OCI-LY7 (cell line): Measurements from ENCODE around the gene C12orf56. TPM values are rescaled to one million over a fixed set of nuclear protein-coding genes. Genes with fewer than 3 reads are reported as not detected.

Experiments used
- BruUV-seq: library from RNA; stranded (reverse); fragments of 400-500 nt; replicated peaks from 2 replicates; lab custom pipeline; 2021; lab: Mats Ljungman, UMichigan
- CTCF ChIA-PET: fragments of 300-600 bp; sonication (Branson Sonifier 250); formaldehyde crosslinking; loops from one replicate; lab custom pipeline; 2022; ENCODE audit warnings: antibody characterized with exemption; ENCODE audit not compliant: unreplicated experiment; lab: Charles Lee
- POLR2A ChIA-PET: fragments of 300-600 bp; sonication (Branson Sonifier 250); formaldehyde crosslinking; loops from one replicate; lab custom pipeline; 2022; ENCODE audit warnings: antibody characterized with exemption; lab: Charles Lee
- DNase-seq: peaks from one replicate; pipeline ENCODE4 v3.0.0-alpha.2; 2015; ENCODE audit warnings: low spot score
- H2AFZ ChIP-seq: fragments of 200-600 bp; sonication (generic), shearing (Covaris generic); 2 replicates; pipeline ENCODE4 v1.6.1; 2014; ENCODE audit warnings: mild to moderate bottlenecking, antibody characterized with exemption, low read length, moderate library complexity
- H3K27ac ChIP-seq: fragments of 200-600 bp; sonication (generic); 2 replicates; pipeline ENCODE4 v1.5.1; 2014; ENCODE audit warnings: mixed run types, low read depth, mild to moderate bottlenecking, moderate library complexity, low read length, inconsistent platforms; ENCODE audit not compliant: poor library complexity, severe bottlenecking
- H3K36me3 ChIP-seq: fragments of 200-600 bp; sonication (generic); 2 replicates; pipeline ENCODE4 v1.6.1; 2014; ENCODE audit warnings: mild to moderate bottlenecking, antibody characterized with exemption, low read length, moderate library complexity, mixed read lengths; ENCODE audit not compliant: insufficient read depth
- H3K4me1 ChIP-seq: fragments of 200-600 bp; sonication (generic); 2 replicates; pipeline ENCODE4 v1.5.1; 2014; ENCODE audit warnings: mild to moderate bottlenecking, low read length; ENCODE audit not compliant: insufficient read depth, poor library complexity, severe bottlenecking
- H3K4me2 ChIP-seq: fragments of 200-600 bp; sonication (generic); 2 replicates; pipeline ENCODE4 v1.6.1; 2014; ENCODE audit warnings: mild to moderate bottlenecking, low read length
- H3K4me3 ChIP-seq: fragments of 200-600 bp; sonication (generic); 2 replicates; pipeline ENCODE4 v1.5.1; 2014; ENCODE audit warnings: mild to moderate bottlenecking, low read depth, low read length; ENCODE audit not compliant: poor library complexity, severe bottlenecking
- H3K79me2 ChIP-seq: fragments of 200-600 bp; sonication (generic); 2 replicates; pipeline ENCODE4 v1.6.1; 2016; ENCODE audit warnings: low read depth, mild to moderate bottlenecking, low read length, moderate library complexity, mixed read lengths; ENCODE audit not compliant: insufficient read depth
- H3K9me2 ChIP-seq: fragments of 200-600 bp; sonication (generic); 2 replicates; pipeline ENCODE4 v1.6.1; 2016; ENCODE audit warnings: mild to moderate bottlenecking, low read length, mixed read lengths; ENCODE audit not compliant: insufficient read depth
- H3K9me3 ChIP-seq: fragments of 200-600 bp; sonication (generic); 2 replicates; pipeline ENCODE4 v1.6.1; 2014; ENCODE audit warnings: mild to moderate bottlenecking, mixed run types, low read length, mixed read lengths
- H4K20me1 ChIP-seq: fragments of 200-600 bp; sonication (generic); 2 replicates; pipeline ENCODE4 v1.6.1; 2014; ENCODE audit warnings: mild to moderate bottlenecking, antibody characterized with exemption, low read length, moderate library complexity, mixed read lengths; ENCODE audit not compliant: insufficient read depth
- CTCF ChIP-seq: fragments of 200-600 bp; sonication (generic); conservative IDR thresholded peaks from 2 replicates; pipeline ENCODE4 v1.5.1; 2014; ENCODE audit warnings: mild to moderate bottlenecking, antibody characterized with exemption, low read length, moderate library complexity, mixed read lengths
- EZH2phosphoT487 ChIP-seq: fragments of 200-600 bp; sonication (generic); IDR thresholded peaks from 2 replicates; pipeline ENCODE4 v1.6.1; 2018; ENCODE audit warnings: low read depth, borderline replicate concordance, mild to moderate bottlenecking, mixed run types, antibody characterized with exemption, low read length, moderate library complexity, mixed read lengths
- intact Hi-C: fragments of 100-400 bp; cut with micrococcal nuclease; formaldehyde crosslinking; loops from one replicate; pipeline ENCODE4 v1.10.0; 2022; ENCODE audit not compliant: unreplicated experiment
- total RNA-seq, 2 experiments: library from RNA; depleted of rRNA in 1 of 2; stranded (reverse); fragments of >200 nt in 1 of 2; shearing (Covaris generic) in 1 of 2; gene quantifications; 2 replicates each; pipeline ENCODE4 v1.2.3, GENCODE V29; 2014 to 2022

C12orf56 gene
- total RNA-seq, 2 experiments from 2014 or later, result not detected

- no peaks in the 10 kb centered on the region for H4K20me1 ChIP-seq
These were observed 41.2 kb upstream of the C12orf56 start for GRCh38 chr12:64431791-64432190.

GRCh38 chr12:64430886-64431285, 40.3 kb upstream of the C12orf56 start:
- Histone ChIP-seq H3K4me1 (no peaks in the 10 kb centered on the region), H4K20me1 (no peaks in the 10 kb centered on the region), H3K9me2 (no peaks in the 10 kb centered on the region), H3K79me2 (no peaks in the 10 kb centered on the region), H3K9me3 (no peaks in the 10 kb centered on the region), H3K36me3 (peaks cover 100% of the 10 kb centered on the region), H3K27ac (no peak overlapping the region), H3K4me3 (no peak overlapping the region), H3K4me2 (no peak overlapping the region), H2AFZ (no peak overlapping the region)
- TF ChIP-seq EZH2phosphoT487, result no peak
- no peak for TF ChIP-seq CTCF
- DNase-seq, result no peak
- POLR2A ChIA-PET, result no interaction called here
- CTCF ChIA-PET, result no interaction called here
- BruUV-seq, result no TSS peak
- intact Hi-C loops, result loop anchor here (2.0 kb wide), 1 partner anchor 18 kb away; no protein-coding TSS in a partner anchor

More at GRCh38 chr12:64431791-64432190, 41.2 kb upstream of the C12orf56 start:
- no peak overlapping the region for H3K4me2 ChIP-seq
- ChIA-PET POLR2A (interaction anchor here (1.1 kb wide), 1 partner anchor 8 kb away, joined by 3 read pairs; no protein-coding TSS in a partner anchor), CTCF (no interaction called here)
- H3K36me3 ChIP-seq, result peaks cover 100% of the 10 kb centered on the region
- intact Hi-C loops, result loop anchor here (2.0 kb wide), 1 partner anchor 19 kb away; no protein-coding TSS in a partner anchor
- no peak overlapping the region for H2AFZ ChIP-seq
- no peaks in the 10 kb centered on the region for H3K4me1 ChIP-seq
- no peaks in the 10 kb centered on the region for H3K9me3 ChIP-seq
- BruUV-seq, result no TSS peak
- H3K4me3 ChIP-seq, result no peak overlapping the region
- DNase-seq, result no peak
- H3K27ac ChIP-seq, result no peak overlapping the region
- H3K9me2 ChIP-seq, result no peaks in the 10 kb centered on the region
- TF ChIP-seq CTCF, result no peak
- TF ChIP-seq EZH2phosphoT487, result no peak
- H3K79me2 ChIP-seq, result no peaks in the 10 kb centered on the region

- H2AFZ ChIP-seq, result no peak overlapping the region
- TF ChIP-seq EZH2phosphoT487, result no peak
- no peaks in the 10 kb centered on the region for H3K4me1 ChIP-seq
- no TSS peak for BruUV-seq
- intact Hi-C loops, result loop anchor here (5.0 kb wide), 1 partner anchor 63 kb away; no protein-coding TSS in a partner anchor
- POLR2A ChIA-PET, result interaction anchor here (0.9 kb wide), 1 partner anchor 11 kb away, joined by 9 read pairs; no protein-coding TSS in a partner anchor
- no peaks in the 10 kb centered on the region for H4K20me1 ChIP-seq
- no peaks in the 10 kb centered on the region for H3K9me3 ChIP-seq
- CTCF ChIA-PET, result no interaction called here
- no peaks in the 10 kb centered on the region for H3K79me2 ChIP-seq
- no peak overlapping the region for H3K27ac ChIP-seq
- peaks cover 100% of the 10 kb centered on the region for H3K36me3 ChIP-seq
- H3K4me2 ChIP-seq, result no peak overlapping the region
- H3K4me3 ChIP-seq, result no peak overlapping the region
- H3K9me2 ChIP-seq, result no peaks in the 10 kb centered on the region
- DNase-seq, result no peak
These were observed 38.4 kb upstream of the C12orf56 start for GRCh38 chr12:64428956-64429355.
